Fibroblast of skin of right biceps (primary cell): Measurements from ENCODE around the gene DAPK1.
A peak's percentile ranks its signal among the peaks of the same experiment; 100 is the strongest.

ENCODE experiments used
- DNase-seq: peaks from one replicate; pipeline ENCODE4 v3.0.0-alpha.2; 2013

DAPK1 gene

GRCh38 chr9:87673446-87674120 lies 175.9 kb downstream of the DAPK1 start:
- DNase-seq = no peak

GRCh38 chr9:87674565-87675299 lies 177.1 kb downstream of the DAPK1 start:
- DNase-seq = no peak

GRCh38 chr9:87675906-87676515 lies 178.3 kb downstream of the DAPK1 start:
- DNase-seq = no peak

- DNase-seq = no peak
Observed at GRCh38 chr9:87676976-87677775, 179.5 kb downstream of the DAPK1 start.

- no peak for DNase-seq
Observed at GRCh38 chr9:87677776-87678587, 180.3 kb downstream of the DAPK1 start.

GRCh38 chr9:87678650-87679355 lies 181.1 kb downstream of the DAPK1 start:
- DNase-seq = peak; percentile 68

GRCh38 chr9:87681271-87682061 lies 183.8 kb downstream of the DAPK1 start:
- DNase-seq = no peak

GRCh38 chr9:87682085-87682484 lies 184.4 kb downstream of the DAPK1 start:
- DNase-seq = no peak

- DNase-seq = no peak
Observed at GRCh38 chr9:87682618-87683017, 185.0 kb downstream of the DAPK1 start.

GRCh38 chr9:87683751-87684626 lies 186.3 kb downstream of the DAPK1 start:
- DNase-seq = no peak

- peak; percentile 29 for DNase-seq
Observed at GRCh38 chr9:87684627-87685219, 187.1 kb downstream of the DAPK1 start.

- DNase-seq = no peak
Observed at GRCh38 chr9:87685441-87685840, 187.8 kb downstream of the DAPK1 start.

- no peak for DNase-seq
Observed at GRCh38 chr9:87685871-87686519, 188.3 kb downstream of the DAPK1 start.

GRCh38 chr9:87686520-87687090 lies 188.9 kb downstream of the DAPK1 start:
- DNase-seq = no peak

- no peak for DNase-seq
Observed at GRCh38 chr9:87687207-87687606, 189.5 kb downstream of the DAPK1 start.

- DNase-seq = no peak
Observed at GRCh38 chr9:87694236-87694755, 196.6 kb downstream of the DAPK1 start.

- DNase-seq = no peak
Observed at GRCh38 chr9:87695523-87695922, 197.9 kb downstream of the DAPK1 start.

- DNase-seq = no peak
Observed at GRCh38 chr9:87696641-87697040, 199.0 kb downstream of the DAPK1 start.
